HCT116 (cell line): ENCODE results near the gene TCF7. TPM values are rescaled to one million over a fixed set of nuclear protein-coding genes. Genes with fewer than 3 reads are reported as not detected.

Experiments
- ATAC-seq: fragments of 200-7000 bp; cut with Tn5 transposase; 2 replicates; pipeline ENCODE4 v1.9.1; 2020; ENCODE audit warnings: mild to moderate bottlenecking, moderate library complexity
- BruUV-seq: library from RNA; stranded (reverse); fragments of 400-500 nt; replicated peaks from 2 replicates; lab custom pipeline; 2021; lab: Mats Ljungman, UMichigan
- CTCF ChIA-PET: fragments of 300-600 bp; sonication (Branson Sonifier 250); formaldehyde crosslinking; loops from one replicate; lab custom pipeline; 2021; ENCODE audit warnings: antibody characterized with exemption; lab: Charles Lee
- POLR2A ChIA-PET: fragments of 300-600, 350-600 bp; sonication (Branson Sonifier 250); formaldehyde crosslinking; loops from one replicate; lab custom pipeline; 2021; ENCODE audit warnings: antibody characterized with exemption; lab: Charles Lee
- RAD21 ChIA-PET, 2 experiments: fragments of 300-600 bp; sonication (Branson Sonifier 250); formaldehyde crosslinking; loops; one replicate each; lab custom pipeline; 2023; ENCODE audit warnings: low total read pairs in 2 of 2; ENCODE audit not compliant: uncharacterized antibody in 2 of 2, unreplicated experiment in 2 of 2, low non-redundant PET in 1 of 2; lab: Charles Lee
- DNase-seq: peaks from one replicate; pipeline ENCODE4 v3.0.0-alpha.2; 2010; ENCODE audit warnings: low read depth, low spot score
- H2AFZ ChIP-seq: fragments of 200-600 bp; shearing (Covaris generic), sonication (generic); 2 replicates; pipeline ENCODE4 v1.6.1; 2017; ENCODE audit warnings: low read depth, mixed run types, mixed read lengths, antibody characterized with exemption, low read length; ENCODE audit not compliant: poor library complexity, severe bottlenecking
- H3K27ac ChIP-seq: 2 replicates; pipeline ENCODE4 v1.5.1; 2012; ENCODE audit warnings: low read depth, low read length
- H3K27me3 ChIP-seq: fragments of 200-600 bp; sonication (generic); 2 replicates; pipeline ENCODE4 v1.6.1; 2016; ENCODE audit warnings: mixed run types, low read length, mixed read lengths; ENCODE audit not compliant: insufficient read depth
- H3K36me3 ChIP-seq, 2 experiments: fragments of 200-500 bp in 1 of 2; fragments of 200-600 bp in 1 of 2; sonication (Bioruptor generic) in 1 of 2; sonication (generic) in 1 of 2; 2 replicates each; pipeline versions ENCODE4 v1.5.1 to v1.6.1; 2014 to 2016; ENCODE audit warnings: low read length in 2 of 2, inconsistent platforms in 1 of 2, mixed read lengths in 1 of 2, mixed run types in 1 of 2; ENCODE audit not compliant: insufficient read depth in 2 of 2, control insufficient read depth in 1 of 2
- H3K4me1 ChIP-seq, 2 experiments: fragments of 200-600 bp in 1 of 2; sonication (generic) in 1 of 2; 2 replicates each; pipeline versions ENCODE4 v1.5.1 to v1.6.1; 2012 to 2017; ENCODE audit warnings: low read length in 2 of 2, inconsistent platforms in 1 of 2, mild to moderate bottlenecking in 1 of 2, mixed read lengths in 1 of 2, mixed run types in 1 of 2, moderate library complexity in 1 of 2; ENCODE audit not compliant: insufficient read depth in 2 of 2, control insufficient read depth in 1 of 2
- H3K4me2 ChIP-seq: fragments of 200-600 bp; sonication (generic); 2 replicates; pipeline ENCODE4 v1.6.1; 2017; ENCODE audit warnings: mixed run types, low read length, mixed read lengths
- H3K4me3 ChIP-seq, 2 experiments: fragments of 200-600 bp in 1 of 2; sonication (generic) in 1 of 2; replicated peaks in 1 of 2; 2 replicates each; pipeline ENCODE4 v1.5.1; 2011 to 2016; ENCODE audit warnings: low read length in 2 of 2, control low read depth in 1 of 2, low read depth in 1 of 2, mild to moderate bottlenecking in 1 of 2, mixed read lengths in 1 of 2, mixed run types in 1 of 2
- H3K79me2 ChIP-seq: fragments of 200-600 bp; sonication (generic); 2 replicates; pipeline ENCODE4 v1.6.1; 2017; ENCODE audit warnings: mild to moderate bottlenecking, mixed run types, low read length, moderate library complexity, mixed read lengths; ENCODE audit not compliant: insufficient read depth
- H3K9ac ChIP-seq: fragments of 200-600 bp; sonication (generic); 2 replicates; pipeline ENCODE4 v1.6.1; 2016; ENCODE audit warnings: low read length, mixed read lengths
- H3K9me2 ChIP-seq: fragments of 200-600 bp; sonication (generic), shearing (Covaris generic); 2 replicates; pipeline ENCODE4 v1.6.1; 2017; ENCODE audit warnings: mixed run types, mild to moderate bottlenecking, moderate library complexity; ENCODE audit not compliant: insufficient read depth
- H3K9me3 ChIP-seq, 2 experiments: fragments of 200-500 bp in 1 of 2; fragments of 200-600 bp in 1 of 2; sonication (Bioruptor generic) in 1 of 2; sonication (generic) in 1 of 2; 2 replicates each; pipeline ENCODE4 v1.6.1; 2014 to 2017; ENCODE audit warnings: low read length in 2 of 2, mixed read lengths in 2 of 2, inconsistent platforms in 1 of 2, low read depth in 1 of 2, mild to moderate bottlenecking in 1 of 2, mixed run types in 1 of 2, moderate library complexity in 1 of 2; ENCODE audit not compliant: control insufficient read depth in 1 of 2, insufficient read depth in 1 of 2
- H4K20me1 ChIP-seq: fragments of 200-600 bp; sonication (generic), shearing (Covaris generic); 2 replicates; pipeline ENCODE4 v1.6.1; 2017; ENCODE audit warnings: mixed run types, mild to moderate bottlenecking, moderate library complexity; ENCODE audit not compliant: insufficient read depth
- ATF3 ChIP-seq: IDR thresholded peaks from 2 replicates; pipeline ENCODE4 v1.6.1; 2012
- CEBPB ChIP-seq: IDR thresholded peaks from 2 replicates; pipeline ENCODE4 v1.6.1; 2012; ENCODE audit warnings: low read depth
- CTCF ChIP-seq, 3 experiments: fragments of 200-600 bp in 1 of 3; sonication (generic) in 1 of 3; IDR thresholded peaks in 2 of 3; conservative IDR thresholded peaks in 1 of 3; 2 replicates each; pipeline ENCODE4 v1.5.1; 2012 to 2017; ENCODE audit warnings: low read depth in 2 of 3, low read length in 2 of 3, antibody characterized with exemption in 1 of 3, borderline replicate concordance in 1 of 3, control low read depth in 1 of 3, mild to moderate bottlenecking in 1 of 3, mixed read lengths in 1 of 3, mixed run types in 1 of 3, moderate library complexity in 1 of 3; ENCODE audit not compliant: insufficient read depth in 1 of 3
- EGR1 ChIP-seq: IDR thresholded peaks from 2 replicates; pipeline ENCODE4 v1.6.1; 2012; ENCODE audit warnings: low read depth
- ELF1 ChIP-seq: IDR thresholded peaks from 2 replicates; pipeline ENCODE4 v1.6.1; 2012; ENCODE audit warnings: low read depth, borderline replicate concordance
- EZH2 ChIP-seq: fragments of 200-600 bp; sonication (generic); IDR thresholded peaks from 2 replicates; pipeline ENCODE4 v1.6.1; 2017; ENCODE audit warnings: antibody characterized with exemption, mixed run types
- EZH2phosphoT487 ChIP-seq: fragments of 200-600 bp; IDR thresholded peaks from 2 replicates; pipeline ENCODE4 v1.6.1; 2018; ENCODE audit warnings: antibody characterized with exemption, borderline replicate concordance
- JUND ChIP-seq: IDR thresholded peaks from 2 replicates; pipeline ENCODE4 v1.6.1; 2012
- MAX ChIP-seq: IDR thresholded peaks from 2 replicates; pipeline ENCODE4 v1.6.1; 2012
- POLR2A ChIP-seq: IDR thresholded peaks from 2 replicates; pipeline ENCODE4 v1.7.0; 2011; ENCODE audit warnings: borderline replicate concordance; ENCODE audit not compliant: insufficient read depth, insufficient read length; ENCODE audit errors: extremely low read depth
- POLR2AphosphoS5 ChIP-seq: IDR thresholded peaks from 2 replicates; pipeline ENCODE4 v1.6.1; 2011; ENCODE audit warnings: mild to moderate bottlenecking, low read depth, low read length, moderate library complexity
- RAD21 ChIP-seq: IDR thresholded peaks from 2 replicates; pipeline ENCODE4 v1.6.1; 2012; ENCODE audit warnings: low read depth, mild to moderate bottlenecking
- SIN3A ChIP-seq: IDR thresholded peaks from 2 replicates; pipeline ENCODE4 v1.6.1; 2012; ENCODE audit warnings: low read depth
- SP1 ChIP-seq: IDR thresholded peaks from 2 replicates; pipeline ENCODE4 v1.6.1; 2012; ENCODE audit warnings: low read depth
- SRF ChIP-seq: IDR thresholded peaks from 2 replicates; pipeline ENCODE4 v1.6.1; 2012; ENCODE audit warnings: low read depth
- TCF7L2 ChIP-seq: IDR thresholded peaks from 2 replicates; pipeline ENCODE4 v1.7.0; 2011; ENCODE audit warnings: borderline replicate concordance, inconsistent platforms; ENCODE audit not compliant: insufficient read depth, insufficient read length; ENCODE audit errors: extremely low read depth
- YY1 ChIP-seq: IDR thresholded peaks from 2 replicates; pipeline ENCODE4 v1.6.1; 2011; ENCODE audit warnings: low read length, low read depth, moderate library complexity, mild to moderate bottlenecking; ENCODE audit not compliant: insufficient replicate concordance; ENCODE audit errors: extremely low read depth
- ZNF274 ChIP-seq: fragments of 200-500 bp; sonication (Bioruptor generic); IDR thresholded peaks from 2 replicates; pipeline ENCODE4 v1.6.1; 2014; ENCODE audit warnings: mild to moderate bottlenecking, low read depth, low read length, inconsistent platforms
- intact Hi-C: fragments of 100-400 bp; cut with micrococcal nuclease; formaldehyde crosslinking; loops from 2 replicates; pipeline ENCODE4 v1.10.0; 2022
- total RNA-seq: library from RNA; stranded (reverse); gene quantifications from one replicate; pipeline ENCODE4 v1.2.1, GENCODE V29; 2021; ENCODE audit not compliant: unreplicated experiment

TCF7 gene
- total RNA-seq, 1 experiment from 2014 or later = 17.8 TPM

GRCh38 chr5:134145041-134145757 is 30.7 kb downstream of the TCF7 start:
- H3K36me3 ChIP-seq = peaks cover 21 to 58% of the 10 kb centered on the region in 2 experiments
- ChIA-PET POLR2A (no interaction called here), RAD21 (no interaction called here), CTCF (interaction anchor here (0.7 kb wide), 1 partner anchor 105 kb away, joined by 5 read pairs; no protein-coding TSS in a partner anchor)
- H4K20me1 ChIP-seq = peaks cover 6% of the 10 kb centered on the region
- no peak overlapping the region for H3K4me3 ChIP-seq
- no peak for TF ChIP-seq POLR2A
- TF ChIP-seq POLR2AphosphoS5 = no peak
- no peak for TF ChIP-seq CEBPB
- no peak for TF ChIP-seq EGR1
- no peak for TF ChIP-seq ATF3
- no peak for TF ChIP-seq RAD21
- no peak for TF ChIP-seq TCF7L2
- no peak for TF ChIP-seq SP1
- no peak for TF ChIP-seq EZH2phosphoT487
- TF ChIP-seq EZH2 = no peak
- TF ChIP-seq CTCF (IDR thresholded peaks at IDR 0.05 in 2 of 3, conservative IDR thresholded peaks at IDR 0.05 in 1 of 3; ENCODE audit: borderline replicate concordance in 1 of 3, insufficient read depth in 1 of 3, low read depth in 2 of 3, low read length in 2 of 3) = no peak
- TF ChIP-seq ELF1 = no peak
- TF ChIP-seq SRF = no peak
- TF ChIP-seq SIN3A = no peak
- no peak for TF ChIP-seq MAX
- TF ChIP-seq JUND = no peak
- no peak for TF ChIP-seq YY1
- no peak for TF ChIP-seq ZNF274
- ATAC-seq = no peak
- DNase-seq = no peak
- no peak overlapping the region for H3K27ac ChIP-seq
- intact Hi-C loops = no loop called here
- H3K9ac ChIP-seq = no peak overlapping the region
- peaks cover 43% of the 10 kb centered on the region; the same call in 1 of the 2 replicates for H3K79me2 ChIP-seq
- no peaks in the 10 kb centered on the region for H3K27me3 ChIP-seq
- BruUV-seq = no TSS peak
- H2AFZ ChIP-seq = no peak overlapping the region
- no peaks in the 10 kb centered on the region for H3K9me3 ChIP-seq
- no peaks in the 10 kb centered on the region for H3K9me2 ChIP-seq
- peaks cover 0 to 13% of the 10 kb centered on the region in 2 experiments; a peak in 1 of 4 replicates for H3K4me1 ChIP-seq
- no peak overlapping the region for H3K4me2 ChIP-seq
